HUDEP-2 (cell line): ENCODE results near the gene CXorf51A.
"Not testable (repeated sequence)": the region's sequence is repeated elsewhere in the genome, so short reads cannot be mapped to it uniquely, and the experiment has no call there.

Experiments used
- DNase-seq, 76 experiments: peaks; one replicate each; lab custom pipeline; 2025; ENCODE audit not compliant: unreplicated experiment in 76 of 76; lab: John Stamatoyannopoulos, UW

Gene CXorf51A

GRCh38 chrX:146814644-146815043 lies at the start of gene CXorf51A:
Gene CXorf51A, minus strand, starts transcription at chrX:146814744. Its CDS starts 21 bp downstream, at chrX:146814723.
- DNase-seq, result not testable (repeated sequence)

DNA sequence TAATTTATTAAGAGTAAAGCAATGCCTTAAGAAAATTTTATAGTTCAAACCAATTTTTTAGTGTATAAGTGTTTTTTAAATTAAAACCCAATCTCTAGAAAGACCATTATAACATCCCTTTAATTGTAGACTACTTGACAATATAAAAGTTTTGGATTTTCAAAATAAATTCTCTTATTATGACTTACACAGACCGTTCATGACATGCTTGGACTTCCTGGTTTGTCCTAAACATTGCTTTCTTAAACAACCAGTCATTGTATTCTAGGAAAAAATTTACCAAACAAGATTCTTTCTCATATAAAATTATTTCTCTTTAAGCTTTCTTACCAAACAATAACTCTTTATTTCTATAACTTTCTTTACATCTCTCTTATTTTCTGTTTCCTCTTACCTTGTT lies 49.0 kb upstream of the CXorf51A start:
- DNase-seq, result no peak

GRCh38 chrX:146854281-146854680 lies 39.7 kb upstream of the CXorf51A start:
- DNase-seq, result no peak

- no peak for DNase-seq
Measured at GRCh38 chrX:146831994-146832393, 17.4 kb upstream of the CXorf51A start.

GRCh38 chrX:146809471-146809870 lies 5.1 kb downstream of the CXorf51A start, which contains the start of gene CXorf51B:
Gene CXorf51B, plus strand, starts transcription at chrX:146809771. Its CDS starts 21 bp downstream, at chrX:146809792.
- DNase-seq, result not testable (repeated sequence)
